DND-41 (cell line): ENCODE measurements around the gene PPP3CA.

Source experiments
- CTCF ChIP-seq: IDR thresholded peaks from 2 replicates; pipeline ENCODE4 v1.5.1; 2012; ENCODE audit warnings: borderline replicate concordance, low read length, moderate library complexity, mild to moderate bottlenecking; ENCODE audit not compliant: poor library complexity, severe bottlenecking; ENCODE audit errors: extremely low read depth
- EZH2 ChIP-seq: IDR thresholded peaks from 3 replicates; pipeline ENCODE4 v1.6.1; 2012; ENCODE audit warnings: borderline replicate concordance, low read depth, mild to moderate bottlenecking, moderate library complexity, low read length, inconsistent platforms; ENCODE audit not compliant: severe bottlenecking

GRCh38 chr4:101065935-101066485 lies 281.3 kb downstream of the PPP3CA start:
- no peak for TF ChIP-seq CTCF
- no peak for TF ChIP-seq EZH2
